Neural progenitor cell (in vitro differentiated cells): ENCODE measurements around the gene UBE3D. TPM values are rescaled to one million over a fixed set of nuclear protein-coding genes. Genes with fewer than 3 reads are reported as not detected.
"Not testable (repeated sequence)": the region's sequence is repeated elsewhere in the genome, so short reads cannot be mapped to it uniquely, and the experiment has no call there.

Experiments
- DNase-seq: peaks from one replicate; pipeline ENCODE4 v3.0.0-alpha.2; 2016; ENCODE audit warnings: low spot score
- H2AFZ ChIP-seq: fragments of 200-600 bp; sonication (generic); replicated peaks from 2 replicates; pipeline ENCODE4 v1.6.1; 2016; ENCODE audit warnings: antibody characterized with exemption
- H3F3A ChIP-seq: fragments of 200-600 bp; sonication (generic); 2 replicates; pipeline ENCODE4 v1.6.1; 2016; ENCODE audit warnings: antibody characterized with exemption, low read depth
- H3K27ac ChIP-seq: fragments of 200-600 bp; sonication (generic); 2 replicates; pipeline ENCODE4 v1.5.1; 2016; ENCODE audit warnings: mild to moderate bottlenecking
- H3K27me3 ChIP-seq: fragments of 200-600 bp; sonication (generic); 2 replicates; pipeline ENCODE4 v1.6.1; 2016; ENCODE audit warnings: mild to moderate bottlenecking, moderate library complexity
- H3K36me3 ChIP-seq: fragments of 200-600 bp; sonication (generic); 2 replicates; pipeline ENCODE4 v1.5.1; 2016
- H3K4me1 ChIP-seq: fragments of 200-600 bp; sonication (generic); 2 replicates; pipeline ENCODE4 v1.6.1; 2016; ENCODE audit warnings: mixed run types
- H3K4me2 ChIP-seq: fragments of 200-600 bp; sonication (generic); 2 replicates; pipeline ENCODE4 v1.6.1; 2016
- H3K4me3 ChIP-seq: fragments of 200-600 bp; sonication (generic); 2 replicates; pipeline ENCODE4 v1.5.1; 2016
- H3K79me2 ChIP-seq: fragments of 200-600 bp; sonication (generic); 2 replicates; pipeline ENCODE4 v1.6.1; 2016; ENCODE audit warnings: low read depth
- H3K9ac ChIP-seq: fragments of 200-600 bp; sonication (generic); 2 replicates; pipeline ENCODE4 v1.6.1; 2016
- H3K9me3 ChIP-seq: fragments of 200-600 bp; sonication (generic); 2 replicates; pipeline ENCODE4 v1.5.1; 2016; ENCODE audit warnings: low read depth
- H4K20me1 ChIP-seq: fragments of 200-600 bp; sonication (generic); 2 replicates; pipeline ENCODE4 v1.6.1; 2016; ENCODE audit warnings: low read depth
- H3K27ac Mint-ChIP-seq: 3 replicates; pipeline ENCODE4 v1.8.0; 2021; ENCODE audit warnings: mixed read lengths
- H3K27me3 Mint-ChIP-seq: 2 replicates; pipeline ENCODE4 v1.8.0; 2022; ENCODE audit warnings: low read depth, mild to moderate bottlenecking, inconsistent platforms, moderate library complexity, mixed read lengths; ENCODE audit not compliant: insufficient read depth
- H3K36me3 Mint-ChIP-seq: 3 replicates; pipeline ENCODE4 v1.8.0; 2021; ENCODE audit warnings: mixed read lengths
- H3K4me1 Mint-ChIP-seq: 3 replicates; pipeline ENCODE4 v1.8.0; 2021; ENCODE audit warnings: mixed read lengths
- H3K4me3 Mint-ChIP-seq: 3 replicates; pipeline ENCODE4 v1.8.0; 2021; ENCODE audit warnings: mild to moderate bottlenecking, moderate library complexity, mixed read lengths
- H3K9me3 Mint-ChIP-seq: 3 replicates; pipeline ENCODE4 v1.8.0; 2020; ENCODE audit warnings: mixed read lengths
- CTCF ChIP-seq: fragments of 200-600 bp; sonication (generic); IDR thresholded peaks from 2 replicates; pipeline ENCODE4 v1.5.1; 2017; ENCODE audit warnings: antibody characterized with exemption, mild to moderate bottlenecking
- EZH2 ChIP-seq: fragments of 200-600 bp; sonication (generic); IDR thresholded peaks from 2 replicates; pipeline ENCODE4 v1.6.1; 2017; ENCODE audit warnings: antibody characterized with exemption, mild to moderate bottlenecking, moderate library complexity
- EZH2phosphoT487 ChIP-seq: fragments of 200-600 bp; sonication (generic); IDR thresholded peaks from 2 replicates; pipeline ENCODE4 v1.6.1; 2017; ENCODE audit warnings: antibody characterized with exemption
- total RNA-seq: library from RNA; depleted of rRNA; stranded (reverse); fragments of >200 nt; gene quantifications from 2 replicates; pipeline ENCODE4 v1.2.3, GENCODE V29; 2015; ENCODE audit warnings: low replicate concordance

Gene UBE3D
- total RNA-seq, 1 donor from 2014 or later, result 86.3 TPM

- Histone ChIP-seq H3K9me3 (peaks cover 7% of the 10 kb centered on the region), H3K9ac (no peak overlapping the region), H2AFZ (no peak overlapping the region), H3K36me3 (peaks cover 20% of the 10 kb centered on the region), H3K4me2 (no peak overlapping the region), H3F3A (peaks cover 6% of the 10 kb centered on the region), H3K79me2 (no peaks in the 10 kb centered on the region), H3K4me3 (no peak overlapping the region), H4K20me1 (no peaks in the 10 kb centered on the region), H3K27me3 (no peaks in the 10 kb centered on the region), H3K4me1 (peaks cover 16% of the 10 kb centered on the region), H3K27ac (no peak overlapping the region)
- Mint-ChIP-seq H3K27me3 (no peaks in the 10 kb centered on the region), H3K27ac (no peak overlapping the region), H3K36me3 (peaks cover 48% of the 10 kb centered on the region), H3K9me3 (peaks cover 18% of the 10 kb centered on the region), H3K4me1 (no peaks in the 10 kb centered on the region), H3K4me3 (no peak overlapping the region)
- DNase-seq, result no peak
- TF ChIP-seq CTCF (no peak), EZH2 (no peak), EZH2phosphoT487 (no peak)
These were observed 111.8 kb downstream of the UBE3D start for GRCh38 chr6:82953871-82954270.

GRCh38 chr6:82951935-82952334 is 113.7 kb downstream of the UBE3D start:
- peaks cover 13% of the 10 kb centered on the region for H3K9me3 ChIP-seq
- H3K36me3 ChIP-seq, result peaks cover 32% of the 10 kb centered on the region
- peaks cover 52% of the 10 kb centered on the region for H3K36me3 Mint-ChIP-seq
- no peaks in the 10 kb centered on the region for H3K27me3 ChIP-seq
- no peaks in the 10 kb centered on the region for H3K27me3 Mint-ChIP-seq
- no peak overlapping the region for H2AFZ ChIP-seq
- no peak overlapping the region for H3K4me2 ChIP-seq
- DNase-seq, result no peak
- no peak overlapping the region for H3K27ac ChIP-seq
- H3K4me3 Mint-ChIP-seq, result no peak overlapping the region
- H3K9ac ChIP-seq, result no peak overlapping the region
- H4K20me1 ChIP-seq, result no peaks in the 10 kb centered on the region
- H3F3A ChIP-seq, result no peaks in the 10 kb centered on the region
- no peak overlapping the region for H3K27ac Mint-ChIP-seq
- peaks cover 3% of the 10 kb centered on the region for H3K79me2 ChIP-seq
- TF ChIP-seq EZH2phosphoT487 (no peak), EZH2 (no peak), CTCF (no peak)
- no peak overlapping the region for H3K4me3 ChIP-seq
- H3K4me1 ChIP-seq, result no peaks in the 10 kb centered on the region
- H3K9me3 Mint-ChIP-seq, result peaks cover 31% of the 10 kb centered on the region
- no peaks in the 10 kb centered on the region for H3K4me1 Mint-ChIP-seq

GRCh38 chr6:82951389-82951788 is 114.3 kb downstream of the UBE3D start:
- H3K4me1 Mint-ChIP-seq, result no peaks in the 10 kb centered on the region
- Histone ChIP-seq H3K79me2 (peaks cover 3% of the 10 kb centered on the region), H3K27ac (no peak overlapping the region), H3K36me3 (peaks cover 37% of the 10 kb centered on the region), H3K4me3 (no peak overlapping the region), H3K9me3 (peaks cover 13% of the 10 kb centered on the region), H3K4me1 (no peaks in the 10 kb centered on the region), H3K27me3 (no peaks in the 10 kb centered on the region), H4K20me1 (no peaks in the 10 kb centered on the region), H3K4me2 (no peak overlapping the region), H3K9ac (no peak overlapping the region), H2AFZ (no peak overlapping the region), H3F3A (no peaks in the 10 kb centered on the region)
- no peaks in the 10 kb centered on the region for H3K27me3 Mint-ChIP-seq
- H3K4me3 Mint-ChIP-seq, result no peak overlapping the region
- peaks cover 31% of the 10 kb centered on the region for H3K9me3 Mint-ChIP-seq
- TF ChIP-seq EZH2phosphoT487, result no peak
- TF ChIP-seq CTCF, result no peak
- no peak for TF ChIP-seq EZH2
- peaks cover 53% of the 10 kb centered on the region for H3K36me3 Mint-ChIP-seq
- DNase-seq, result no peak
- H3K27ac Mint-ChIP-seq, result no peak overlapping the region

GRCh38 chr6:82930915-82931314 is 134.7 kb downstream of the UBE3D start:
- H4K20me1 ChIP-seq, DNase-seq, H3F3A ChIP-seq, H3K79me2 ChIP-seq, H3K27me3 ChIP-seq, H3K4me1 Mint-ChIP-seq, H3K9ac ChIP-seq, H3K4me1 ChIP-seq, H3K27ac Mint-ChIP-seq, H3K4me3 Mint-ChIP-seq, H2AFZ ChIP-seq, H3K4me2 ChIP-seq, H3K27ac ChIP-seq, H3K4me3 ChIP-seq, H3K27me3 Mint-ChIP-seq: not testable (repeated sequence)
- peaks cover 57% of the 10 kb centered on the region for H3K9me3 Mint-ChIP-seq
- Histone ChIP-seq H3K36me3 (peaks cover 71% of the 10 kb centered on the region), H3K9me3 (peaks cover 47% of the 10 kb centered on the region)
- H3K36me3 Mint-ChIP-seq, result peaks cover 70% of the 10 kb centered on the region
